Stimulated activated naive CD8-positive, alpha-beta T cell treated with anti-CD3 and anti-CD28 coated beads, Interleukin-15, Interleukin-2, amounts not matched to agents 100 U/mL and 50 U/mL, for 24 hours (primary cell): ENCODE results near the gene ESR1.

ENCODE experiments used
- ATAC-seq: fragments of 150-1000 bp; cut with Tn5 transposase; one replicate; pipeline ENCODE4 v1.10.0; 2021
- DNase-seq: peaks from one replicate; pipeline ENCODE4 v3.0.0; 2021

Gene ESR1

DNA sequence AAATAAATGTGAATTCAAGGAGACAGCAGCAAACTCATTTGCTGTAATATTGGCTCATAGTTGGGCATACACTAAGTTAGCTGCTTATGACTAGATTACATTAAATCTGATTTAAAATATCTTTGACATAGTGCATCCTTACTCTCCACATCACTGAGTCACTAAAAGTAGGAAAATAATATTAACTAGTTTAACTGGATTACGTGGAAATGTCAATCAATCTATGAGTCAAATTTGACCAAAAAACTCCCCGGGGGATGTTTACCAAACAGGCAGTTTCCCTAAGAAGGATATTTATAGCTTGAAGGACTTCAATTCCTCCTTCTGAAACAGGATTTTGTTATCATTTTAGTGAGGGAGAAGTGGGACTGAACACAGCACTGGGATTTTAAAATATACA lies 366.5 kb downstream of the ESR1 start:
- DNase-seq, result no peak

DNA sequence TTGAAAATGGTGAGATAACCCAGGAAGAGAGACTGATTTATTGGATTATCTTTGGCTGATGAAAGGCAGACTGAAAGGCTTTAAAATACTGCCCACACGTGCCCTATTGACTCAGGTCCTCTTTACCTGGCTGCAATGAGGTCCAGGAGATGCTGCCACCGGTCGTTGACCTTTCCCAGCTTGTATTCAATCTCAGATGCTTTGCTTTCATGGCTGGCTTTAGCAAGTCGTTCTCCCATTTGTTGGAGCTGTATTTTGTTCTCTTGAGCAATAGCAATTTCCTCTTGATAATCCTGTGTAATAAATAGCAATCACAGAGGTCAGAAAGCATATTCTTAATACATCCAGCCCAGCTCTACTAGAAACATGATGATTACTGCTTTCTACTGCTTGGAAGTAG lies 368.8 kb downstream of the ESR1 start:
- ATAC-seq (no peak), DNase-seq (no peak)

More for the DNA sequence above, 366.5 kb downstream of the ESR1 start:
- ATAC-seq, result no peak
